MCF 10A (cell line): ENCODE data around the gene GLI1. TPM values are rescaled to one million over a fixed set of nuclear protein-coding genes. Genes with fewer than 3 reads are reported as not detected.

Experiments used
- BruUV-seq: library from RNA; stranded (reverse); fragments of 400-500 nt; replicated peaks from 2 replicates; lab custom pipeline; 2021; lab: Mats Ljungman, UMichigan
- CTCF ChIA-PET: fragments of 300-600 bp; sonication (Branson Sonifier 250); formaldehyde crosslinking; extraction: SDS; loops from one replicate; lab custom pipeline; 2021; ENCODE audit warnings: antibody characterized with exemption, inconsistent platforms; lab: Yijun Ruan, JAX
- POLR2A ChIA-PET: fragments of 300-600, 350-650 bp; sonication (Branson Sonifier 250); formaldehyde crosslinking; extraction: SDS; loops from one replicate; lab custom pipeline; 2020; ENCODE audit warnings: antibody characterized with exemption, inconsistent platforms; lab: Yijun Ruan, JAX
- DNase-seq: peaks from one replicate; pipeline ENCODE4 v3.0.0-alpha.2; 2018; ENCODE audit not compliant: unreplicated experiment
- H3K27ac Mint-ChIP-seq: one replicate; pipeline ENCODE4 v1.8.0; 2022; ENCODE audit warnings: mild to moderate bottlenecking, low read depth, mixed read lengths; ENCODE audit not compliant: unreplicated experiment
- H3K27me3 Mint-ChIP-seq: one replicate; pipeline ENCODE4 v1.8.0; 2022; ENCODE audit warnings: mixed read lengths; ENCODE audit not compliant: insufficient read depth, unreplicated experiment
- H3K36me3 Mint-ChIP-seq: one replicate; pipeline ENCODE4 v1.8.0; 2022; ENCODE audit warnings: mild to moderate bottlenecking, moderate library complexity, mixed read lengths; ENCODE audit not compliant: insufficient read depth, unreplicated experiment
- H3K4me1 Mint-ChIP-seq: one replicate; pipeline ENCODE4 v1.8.0; 2022; ENCODE audit warnings: mixed read lengths; ENCODE audit not compliant: insufficient read depth, unreplicated experiment
- H3K4me3 Mint-ChIP-seq: one replicate; pipeline ENCODE4 v1.8.0; 2022; ENCODE audit warnings: mild to moderate bottlenecking, moderate library complexity, mixed read lengths; ENCODE audit not compliant: unreplicated experiment
- H3K9me3 Mint-ChIP-seq: one replicate; pipeline ENCODE4 v1.8.0; 2022; ENCODE audit warnings: mixed read lengths; ENCODE audit not compliant: unreplicated experiment
- intact Hi-C: fragments of 100-400 bp; cut with micrococcal nuclease; formaldehyde crosslinking; loops from 2 replicates; pipeline ENCODE4 v1.14.1; 2022
- total RNA-seq: library from RNA; stranded (reverse); gene quantifications from 2 replicates; pipeline ENCODE4 v1.2.3, GENCODE V29; 2022
- TF ChIP-seq, protein P1 (sequence below): fragments of 200-600 bp; IDR thresholded peaks from one replicate; pipeline ENCODE4 v1.8.0; 2022; ENCODE audit warnings: antibody characterized with exemption, mild to moderate bottlenecking; ENCODE audit not compliant: unreplicated experiment

Gene GLI1
- total RNA-seq, 1 experiment from 2014 or later = not detected

DNA sequence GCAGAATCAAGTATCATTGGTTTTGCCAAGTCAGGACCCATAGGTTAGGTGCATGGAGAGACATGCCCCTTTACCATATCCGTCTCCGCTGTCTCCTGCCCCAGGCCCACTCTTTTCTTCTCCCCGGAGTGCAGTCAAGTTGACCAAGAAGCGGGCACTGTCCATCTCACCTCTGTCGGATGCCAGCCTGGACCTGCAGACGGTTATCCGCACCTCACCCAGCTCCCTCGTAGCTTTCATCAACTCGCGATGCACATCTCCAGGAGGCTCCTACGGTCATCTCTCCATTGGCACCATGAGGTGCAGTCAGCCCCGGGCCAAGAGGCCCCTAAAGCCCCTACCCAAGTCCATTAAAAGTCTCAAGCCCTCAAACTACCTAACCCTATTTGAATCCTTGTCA is 5.0 kb downstream of the GLI1 start:
- DNase-seq = no peak
- BruUV-seq = no TSS peak
- Mint-ChIP-seq H3K27ac (no peak overlapping the region), H3K4me3 (no peak overlapping the region), H3K9me3 (no peaks in the 10 kb centered on the region), H3K27me3 (peaks cover 81% of the 10 kb centered on the region), H3K36me3 (peaks cover 4% of the 10 kb centered on the region), H3K4me1 (peaks cover 17% of the 10 kb centered on the region)
- ChIA-PET POLR2A (interaction anchor here (1.0 kb wide), 1 partner anchor 8 kb away, joined by 4 read pairs; no protein-coding TSS in a partner anchor), CTCF (interaction anchor here (0.6 to 6.6 kb wide), 3 partner anchors 12 to 228 kb away, joined by 3 to 59 read pairs (median 4); partner anchors contain the start of gene INHBE)
- TF ChIP-seq, protein P1, sequence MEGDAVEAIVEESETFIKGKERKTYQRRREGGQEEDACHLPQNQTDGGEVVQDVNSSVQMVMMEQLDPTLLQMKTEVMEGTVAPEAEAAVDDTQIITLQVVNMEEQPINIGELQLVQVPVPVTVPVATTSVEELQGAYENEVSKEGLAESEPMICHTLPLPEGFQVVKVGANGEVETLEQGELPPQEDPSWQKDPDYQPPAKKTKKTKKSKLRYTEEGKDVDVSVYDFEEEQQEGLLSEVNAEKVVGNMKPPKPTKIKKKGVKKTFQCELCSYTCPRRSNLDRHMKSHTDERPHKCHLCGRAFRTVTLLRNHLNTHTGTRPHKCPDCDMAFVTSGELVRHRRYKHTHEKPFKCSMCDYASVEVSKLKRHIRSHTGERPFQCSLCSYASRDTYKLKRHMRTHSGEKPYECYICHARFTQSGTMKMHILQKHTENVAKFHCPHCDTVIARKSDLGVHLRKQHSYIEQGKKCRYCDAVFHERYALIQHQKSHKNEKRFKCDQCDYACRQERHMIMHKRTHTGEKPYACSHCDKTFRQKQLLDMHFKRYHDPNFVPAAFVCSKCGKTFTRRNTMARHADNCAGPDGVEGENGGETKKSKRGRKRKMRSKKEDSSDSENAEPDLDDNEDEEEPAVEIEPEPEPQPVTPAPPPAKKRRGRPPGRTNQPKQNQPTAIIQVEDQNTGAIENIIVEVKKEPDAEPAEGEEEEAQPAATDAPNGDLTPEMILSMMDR = no peak
- intact Hi-C loops = no loop called here

DNA sequence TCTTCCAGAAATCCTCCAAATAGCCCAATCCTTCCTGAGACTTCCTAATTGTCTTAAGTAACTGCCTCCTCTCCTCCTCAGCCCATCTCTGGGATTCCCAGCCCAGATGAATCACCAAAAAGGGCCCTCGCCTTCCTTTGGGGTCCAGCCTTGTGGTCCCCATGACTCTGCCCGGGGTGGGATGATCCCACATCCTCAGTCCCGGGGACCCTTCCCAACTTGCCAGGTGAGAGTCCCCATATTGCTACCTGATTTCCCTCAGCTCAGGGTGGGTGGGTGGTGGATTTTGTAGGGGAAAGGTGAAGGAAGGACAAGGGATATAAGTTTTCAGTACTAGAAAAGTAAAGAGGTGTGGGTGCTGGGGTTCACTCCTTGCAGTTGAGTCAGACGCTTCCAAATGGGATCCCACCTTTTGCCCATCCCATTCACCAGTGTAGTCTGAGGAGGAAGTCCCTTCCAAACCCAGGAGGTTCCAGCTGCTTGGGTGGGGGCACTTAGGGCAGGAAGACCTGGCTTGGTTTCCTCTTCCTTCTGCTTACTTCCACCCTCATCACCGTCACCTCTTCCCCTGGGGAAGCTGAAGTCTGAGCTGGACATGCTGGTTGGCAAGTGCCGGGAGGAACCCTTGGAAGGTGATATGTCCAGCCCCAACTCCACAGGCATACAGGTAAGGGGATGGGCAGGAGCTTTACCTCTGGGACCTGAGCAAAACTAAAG is 5.6 kb downstream of the GLI1 start:
- ChIA-PET POLR2A (interaction anchor here (0.6 to 1.0 kb wide), 3 partner anchors 9 to 836 kb away, joined by 3 to 4 read pairs (median 4); no protein-coding TSS in a partner anchor), CTCF (interaction anchor here (0.5 to 6.6 kb wide), 6 partner anchors 12 to 270 kb away, joined by 3 to 59 read pairs (median 3); partner anchors contain the start of gene INHBE)

DNA sequence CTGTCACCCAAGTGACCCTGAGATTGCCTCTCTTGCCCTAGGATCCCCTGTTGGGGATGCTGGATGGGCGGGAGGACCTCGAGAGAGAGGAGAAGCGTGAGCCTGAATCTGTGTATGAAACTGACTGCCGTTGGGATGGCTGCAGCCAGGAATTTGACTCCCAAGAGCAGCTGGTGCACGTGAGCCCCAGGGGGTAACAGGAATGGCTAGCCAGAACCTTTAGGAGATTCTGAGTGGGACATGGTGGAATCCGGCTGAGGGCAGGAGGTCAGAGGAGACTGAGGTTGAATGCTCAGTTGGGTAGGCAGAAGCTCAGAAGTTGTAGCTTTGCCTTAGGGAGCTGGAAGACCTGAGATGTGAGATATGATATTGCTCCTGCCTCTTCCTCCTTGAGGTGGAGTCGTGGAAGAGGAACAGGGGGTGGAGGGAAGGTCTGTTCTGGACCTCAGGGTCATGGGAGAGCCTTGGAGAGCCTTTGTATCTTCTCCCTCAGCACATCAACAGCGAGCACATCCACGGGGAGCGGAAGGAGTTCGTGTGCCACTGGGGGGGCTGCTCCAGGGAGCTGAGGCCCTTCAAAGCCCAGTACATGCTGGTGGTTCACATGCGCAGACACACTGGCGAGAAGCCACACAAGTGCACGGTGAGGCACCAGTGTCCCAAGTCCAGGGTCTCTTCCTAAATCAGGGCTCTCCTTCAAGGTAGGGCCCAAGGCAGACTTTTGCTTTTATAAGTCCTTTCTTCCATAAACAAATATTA is 6.3 kb downstream of the GLI1 start:
- TF ChIP-seq, protein P1 = no peak
- POLR2A ChIA-PET = interaction anchor here (0.6 to 1.0 kb wide), 3 partner anchors 9 to 837 kb away, joined by 3 to 4 read pairs (median 4); no protein-coding TSS in a partner anchor
- no peak for DNase-seq
- no peak overlapping the region for H3K4me3 Mint-ChIP-seq
- CTCF ChIA-PET = interaction anchor here (0.5 to 6.6 kb wide), 7 partner anchors 8 to 269 kb away, joined by 3 to 59 read pairs (median 3); partner anchors contain the start of gene INHBE
- H3K9me3 Mint-ChIP-seq = no peaks in the 10 kb centered on the region
- no TSS peak for BruUV-seq
- peaks cover 79% of the 10 kb centered on the region for H3K27me3 Mint-ChIP-seq
- H3K36me3 Mint-ChIP-seq = peaks cover 4% of the 10 kb centered on the region
- peaks cover 6% of the 10 kb centered on the region for H3K4me1 Mint-ChIP-seq
- H3K27ac Mint-ChIP-seq = no peak overlapping the region
- intact Hi-C loops = no loop called here

More for the DNA sequence above, 5.6 kb downstream of the GLI1 start:
- peaks cover 82% of the 10 kb centered on the region for H3K27me3 Mint-ChIP-seq
- intact Hi-C loops = no loop called here
- DNase-seq = no peak
- peaks cover 11% of the 10 kb centered on the region for H3K4me1 Mint-ChIP-seq
- H3K27ac Mint-ChIP-seq = no peak overlapping the region
- TF ChIP-seq, protein P1 = no peak
- H3K9me3 Mint-ChIP-seq = no peaks in the 10 kb centered on the region
- no TSS peak for BruUV-seq
- H3K36me3 Mint-ChIP-seq = peaks cover 4% of the 10 kb centered on the region
- no peak overlapping the region for H3K4me3 Mint-ChIP-seq
